B cell (primary cell): ENCODE data around the gene SELENOP.

Experiments used
- CTCF ChIP-seq: fragments of 200-600 bp; IDR thresholded peaks from one replicate; pipeline ENCODE4 v1.8.0; 2022; ENCODE audit warnings: antibody characterized with exemption, mild to moderate bottlenecking
- EZH2 ChIP-seq: IDR thresholded peaks from 2 replicates; pipeline ENCODE4 v1.6.1; 2012; ENCODE audit warnings: borderline replicate concordance, low read depth, mild to moderate bottlenecking, moderate library complexity, low read length; ENCODE audit not compliant: insufficient read depth, poor library complexity, severe bottlenecking

DNA sequence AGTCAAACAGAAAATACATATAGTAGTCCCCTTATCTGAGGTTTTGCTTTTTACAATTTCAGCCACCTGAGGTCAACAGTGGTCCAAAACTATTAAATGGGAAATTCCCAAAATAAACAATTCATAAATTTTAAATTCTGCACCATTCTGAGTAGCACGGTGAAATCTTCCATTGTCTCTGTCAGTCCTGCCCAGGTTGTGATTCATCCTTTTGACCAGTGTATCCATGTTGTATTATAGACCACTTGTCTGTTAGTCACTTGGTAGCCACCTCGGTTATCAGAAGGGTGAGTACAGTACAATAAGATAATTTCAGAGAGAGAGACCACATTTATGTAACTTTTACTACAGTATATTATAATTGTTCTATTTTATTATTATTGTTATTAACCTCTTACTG, 52.2 kb downstream of the SELENOP start:
- no peak for TF ChIP-seq CTCF
- no peak for TF ChIP-seq EZH2
